ENCODE measurements around the gene CEP104.

GRCh38 chr1:3789421-3790300, 67.3 kb downstream of the CEP104 start:
- TF ChIP-seq EZH2 (IDR thresholded peaks at IDR 0.05; ENCODE audit: insufficient read depth, poor library complexity, severe bottlenecking) (no peak), EZH2phosphoT487 (IDR thresholded peaks at IDR 0.05; ENCODE audit: insufficient read depth, low read depth) (no peak)
